Kasumi-1 (cell line): Measurements from ENCODE around the gene LMCD1.

Experiments
- DNase-seq, 2 experiments: peaks; one replicate each; lab custom pipeline; 2025; lab: John Stamatoyannopoulos, UW

Gene LMCD1

DNA sequence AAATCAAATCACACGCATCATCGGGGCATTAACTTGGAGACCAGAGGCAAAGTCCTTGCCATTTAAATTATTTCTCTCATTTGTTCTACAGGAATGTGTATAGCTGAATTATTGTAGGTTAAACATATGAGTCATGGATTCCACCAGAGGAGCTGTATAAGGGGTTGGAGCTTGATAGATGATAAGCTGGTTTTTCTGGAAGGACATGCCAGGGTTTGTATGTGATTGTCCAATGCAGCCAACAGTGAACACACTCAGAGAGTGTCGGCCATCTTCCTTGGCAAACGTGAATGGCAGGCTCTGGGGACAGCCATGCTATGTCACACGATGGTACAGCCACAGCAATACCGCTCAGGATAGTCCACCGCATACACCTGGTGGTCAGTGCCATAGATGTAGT is 117.9 kb downstream of the LMCD1 start:
- DNase-seq = no peak

DNA sequence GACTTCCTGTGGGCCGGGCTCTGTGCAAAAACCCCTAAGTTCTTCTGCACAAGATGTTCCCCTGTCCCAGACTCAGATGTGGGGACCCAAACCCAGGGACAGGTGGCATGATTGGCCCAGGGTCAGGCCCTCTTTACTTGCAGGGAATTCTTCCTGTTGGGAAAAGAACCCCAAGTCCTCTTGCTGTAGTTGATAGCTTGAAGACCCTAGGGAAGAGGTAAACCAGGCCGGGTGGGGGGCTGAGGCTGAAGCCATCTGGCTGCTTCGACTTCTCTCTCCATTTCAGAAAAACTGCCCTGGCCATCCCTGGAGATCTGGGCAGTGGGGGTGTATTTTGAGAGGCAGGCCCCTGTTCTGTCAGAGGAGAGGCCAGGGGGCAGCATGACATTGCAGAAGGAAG is 119.5 kb downstream of the LMCD1 start:
- no peak for DNase-seq

DNA sequence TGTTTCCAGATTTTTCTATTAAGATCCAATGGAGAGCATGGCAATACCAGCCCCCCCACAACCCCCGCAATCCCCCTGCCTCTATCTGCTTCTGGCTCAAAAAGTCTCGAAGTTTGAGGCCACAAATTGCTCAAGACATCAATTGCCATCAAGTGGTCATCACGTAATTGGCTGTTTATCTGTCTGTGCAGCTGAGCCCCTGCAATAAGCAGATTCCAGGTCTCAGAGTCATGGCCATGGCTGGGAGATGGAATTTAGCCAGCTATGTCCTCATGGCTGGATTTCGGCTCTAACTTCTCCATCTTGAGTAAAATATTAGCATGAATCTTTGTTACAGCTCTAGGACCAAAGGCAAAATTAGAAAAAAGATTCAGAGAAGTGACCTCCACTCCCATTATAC is 120.2 kb downstream of the LMCD1 start:
- no peak for DNase-seq

DNA sequence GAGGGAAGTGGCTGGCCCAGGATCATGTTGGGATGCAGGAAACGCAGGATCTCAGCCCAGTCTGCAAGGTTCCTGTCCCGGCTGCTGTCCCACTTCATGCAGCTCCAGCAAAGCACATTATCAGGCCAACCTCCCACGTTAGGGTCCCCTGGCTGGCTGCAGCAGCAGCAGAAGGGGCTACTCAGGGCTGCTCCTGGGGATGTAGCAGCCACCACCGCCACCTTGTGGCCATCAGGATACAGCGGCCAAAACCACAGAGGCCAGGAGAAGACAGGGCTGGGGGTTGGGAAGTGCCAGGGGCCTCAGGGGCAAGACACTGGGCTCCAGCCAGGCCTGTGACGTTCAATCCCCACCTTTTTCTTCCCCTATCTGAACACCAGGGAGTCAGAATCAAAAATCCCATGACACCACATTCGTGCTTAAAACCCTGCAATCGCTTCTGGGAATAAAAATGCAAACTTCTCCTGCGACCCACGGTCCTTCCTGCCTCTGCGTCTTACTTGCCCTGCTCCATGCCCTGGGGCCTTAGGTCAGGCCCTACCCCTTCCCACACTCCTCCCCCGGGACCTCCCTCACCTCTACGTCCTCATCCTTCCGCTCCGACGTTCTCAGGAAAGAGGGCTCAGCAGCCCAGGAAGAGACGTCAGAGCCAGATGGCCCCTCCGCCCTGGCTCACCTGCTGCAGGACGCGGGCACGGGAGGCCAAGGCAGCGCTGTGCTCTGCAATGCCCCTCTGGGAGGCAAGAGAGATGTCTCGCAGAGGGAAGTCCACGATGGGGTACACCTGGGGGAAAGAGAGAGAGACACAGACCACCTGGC is 121.5 kb downstream of the LMCD1 start:
- DNase-seq = peak; percentile 54 to 59

DNA sequence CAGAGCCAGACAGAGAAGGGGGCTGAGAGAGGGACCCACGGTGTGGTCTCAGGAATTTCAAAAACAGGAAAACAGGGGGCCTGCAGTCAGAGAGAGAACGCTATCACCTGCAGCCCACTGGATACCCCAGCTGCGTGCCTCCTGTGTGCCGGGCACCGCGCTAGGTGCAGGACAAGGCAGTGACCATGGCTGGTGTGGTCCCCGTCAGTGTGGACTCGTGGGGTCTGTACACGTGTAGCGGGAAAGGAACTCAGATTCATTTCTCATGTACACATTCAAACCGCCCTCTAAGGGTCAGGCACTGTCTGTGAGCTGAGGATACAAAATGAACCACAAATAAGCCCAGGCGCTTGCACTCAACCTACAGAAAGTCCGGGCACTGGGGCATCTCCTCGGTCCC is 122.1 kb downstream of the LMCD1 start:
- no peak for DNase-seq
